GM21717 (cell line): ENCODE results near the gene SPATA2L.
"Not testable (repeated sequence)": the region's sequence is repeated elsewhere in the genome, so short reads cannot be mapped to it uniquely, and the experiment has no call there.

Experiments used
- ATAC-seq: cut with Tn5 transposase; IDR thresholded peaks from one replicate; pipeline ENCODE4 v1.9.1; 2021; ENCODE audit warnings: mild to moderate bottlenecking, moderate library complexity; ENCODE audit not compliant: unreplicated experiment

SPATA2L gene

DNA sequence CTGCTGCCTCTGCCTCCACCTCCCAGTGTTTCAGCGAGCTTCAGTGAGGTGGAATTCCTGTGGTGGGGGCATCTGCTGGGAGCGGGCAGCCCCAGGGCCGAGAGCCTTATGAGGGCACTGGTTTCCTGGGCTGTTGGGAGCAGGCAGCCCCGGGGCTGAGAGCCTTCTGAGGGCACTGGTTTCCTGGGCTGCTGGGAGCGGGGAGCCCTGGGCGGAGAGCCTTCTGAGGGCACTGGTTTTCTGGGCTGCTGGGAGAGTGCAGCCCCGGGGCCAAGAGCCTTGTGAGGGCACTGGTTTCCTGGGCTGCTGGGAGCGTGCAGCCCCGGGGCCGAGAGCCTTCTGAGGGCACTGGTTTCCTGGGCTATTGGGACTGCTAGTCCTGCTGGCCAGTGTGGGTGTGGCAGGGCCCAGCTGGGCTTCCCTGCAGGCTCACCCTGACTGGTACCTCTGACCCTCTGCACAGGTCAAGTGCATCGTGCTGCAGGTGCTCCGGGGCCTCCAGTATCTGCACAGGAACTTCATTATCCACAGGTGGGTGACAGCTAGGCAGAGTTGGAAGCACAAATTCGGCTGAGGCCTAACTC, 9.4 kb downstream of the SPATA2L start:
- no peak for ATAC-seq

DNA sequence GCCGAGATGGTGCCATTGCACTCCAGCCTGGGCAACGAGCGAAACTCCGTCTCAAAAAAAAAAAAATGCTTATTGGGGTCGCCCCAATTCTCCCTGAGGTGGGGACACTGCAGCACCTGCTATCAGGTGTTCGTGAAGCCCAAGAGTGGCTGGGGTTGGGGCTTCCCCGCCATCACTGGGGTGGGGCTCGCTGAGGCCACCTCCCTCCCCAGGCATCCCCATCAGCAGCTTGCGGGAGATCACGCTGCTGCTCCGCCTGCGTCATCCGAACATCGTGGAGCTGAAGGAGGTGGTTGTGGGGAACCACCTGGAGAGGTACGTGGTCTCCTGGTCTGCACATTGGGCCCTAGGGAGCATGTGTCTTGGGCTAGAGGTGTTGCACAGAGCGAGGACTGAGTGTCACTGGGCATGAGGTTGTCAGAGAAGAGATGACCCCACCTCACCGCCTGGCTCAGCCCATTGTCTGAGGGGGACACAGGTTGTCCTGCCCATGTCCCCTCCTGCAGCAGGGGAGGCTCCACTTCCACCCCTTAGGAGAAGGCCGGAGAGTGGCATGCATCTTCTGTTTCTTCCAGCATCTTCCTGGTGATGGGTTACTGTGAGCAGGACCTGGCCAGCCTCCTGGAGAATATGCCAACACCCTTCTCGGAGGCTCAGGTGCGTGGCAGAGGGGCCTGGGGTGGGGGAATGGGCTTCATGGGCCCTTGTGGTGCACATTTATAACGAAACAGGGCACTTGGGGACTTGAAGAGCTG, 10.1 kb downstream of the SPATA2L start:
- no peak for ATAC-seq

DNA sequence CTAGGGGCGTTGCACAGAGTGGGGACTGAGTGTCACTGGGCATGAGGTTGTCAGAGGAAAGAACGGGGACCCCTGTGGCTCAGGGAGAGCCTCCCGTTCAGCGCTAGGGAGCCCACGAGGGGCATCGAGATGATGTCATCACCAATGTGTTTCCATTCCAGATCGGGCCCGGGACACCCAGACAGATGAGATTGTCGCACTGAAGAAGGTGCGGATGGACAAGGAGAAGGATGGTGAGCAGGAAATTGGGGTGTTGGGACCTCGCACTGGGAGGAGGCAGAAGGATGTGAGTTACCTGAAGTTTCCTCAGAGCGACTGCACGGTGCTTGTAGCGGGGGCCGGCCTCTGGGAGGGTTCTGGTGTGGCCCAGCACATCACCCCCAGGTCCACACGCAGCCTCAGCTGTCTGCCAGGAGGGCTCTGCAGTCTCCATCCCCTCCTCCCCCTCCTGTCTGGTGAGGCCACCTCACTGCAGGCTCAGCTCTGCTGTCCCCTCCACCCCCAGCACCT, 11.1 kb downstream of the SPATA2L start:
- no peak for ATAC-seq

DNA sequence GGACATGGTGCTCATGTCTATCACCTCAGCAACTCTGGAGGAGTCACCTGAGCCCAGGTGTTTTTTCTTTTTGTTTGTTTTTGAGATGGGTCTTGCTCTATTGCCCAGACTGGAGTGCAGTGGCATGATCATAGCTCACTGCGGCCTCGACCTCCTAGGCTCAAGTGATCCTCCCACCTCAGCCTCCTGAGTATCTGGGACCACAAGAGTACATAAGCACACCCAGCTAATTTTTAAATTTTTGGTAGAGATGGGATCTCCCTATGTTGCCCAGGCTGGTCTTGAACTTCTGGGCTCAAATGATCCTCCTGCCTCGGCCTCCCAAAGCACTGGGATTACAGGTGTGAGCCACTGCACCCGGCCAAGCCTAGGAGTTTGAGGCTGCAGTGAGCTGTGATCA, 11.9 kb downstream of the SPATA2L start:
- ATAC-seq, result not testable (repeated sequence)

DNA sequence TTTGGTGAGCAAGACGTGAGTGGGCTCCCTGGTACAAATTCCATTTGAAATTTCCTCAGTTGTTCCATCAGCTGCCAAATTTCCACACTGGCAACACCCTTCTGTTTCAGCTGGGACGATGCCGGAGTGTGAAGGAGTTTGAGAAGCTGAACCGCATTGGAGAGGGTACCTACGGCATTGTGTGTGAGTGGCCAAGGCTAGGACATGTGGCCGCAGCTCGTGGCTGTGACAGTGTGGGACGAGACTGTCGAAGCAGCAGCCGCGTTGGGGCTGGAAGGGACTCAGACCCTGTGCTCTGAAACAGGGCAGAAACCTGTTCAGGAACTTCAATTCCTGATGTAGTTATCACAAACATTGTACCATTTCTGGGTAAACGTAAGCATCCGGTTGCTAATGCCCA, 12.4 kb downstream of the SPATA2L start:
- no peak for ATAC-seq

DNA sequence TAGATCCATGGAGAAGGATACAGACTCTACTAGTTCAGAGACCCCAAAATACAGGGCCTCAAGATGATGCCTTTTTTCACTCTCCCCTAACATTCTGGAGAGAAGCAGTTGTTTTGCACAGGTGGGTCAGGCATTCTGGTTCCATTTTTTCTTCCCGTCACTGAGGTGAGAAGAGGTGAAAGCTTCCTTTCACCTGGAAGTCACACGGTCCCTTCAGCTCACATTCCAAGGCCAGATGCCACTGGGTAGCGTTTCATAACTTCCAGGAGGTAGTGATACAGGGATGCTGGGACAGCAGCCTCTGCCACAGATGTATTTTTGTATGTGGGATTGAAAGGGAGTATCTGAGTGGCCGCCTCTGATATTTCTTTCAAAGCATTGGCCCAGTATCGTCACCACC, 13.1 kb downstream of the SPATA2L start:
- ATAC-seq, result no peak

DNA sequence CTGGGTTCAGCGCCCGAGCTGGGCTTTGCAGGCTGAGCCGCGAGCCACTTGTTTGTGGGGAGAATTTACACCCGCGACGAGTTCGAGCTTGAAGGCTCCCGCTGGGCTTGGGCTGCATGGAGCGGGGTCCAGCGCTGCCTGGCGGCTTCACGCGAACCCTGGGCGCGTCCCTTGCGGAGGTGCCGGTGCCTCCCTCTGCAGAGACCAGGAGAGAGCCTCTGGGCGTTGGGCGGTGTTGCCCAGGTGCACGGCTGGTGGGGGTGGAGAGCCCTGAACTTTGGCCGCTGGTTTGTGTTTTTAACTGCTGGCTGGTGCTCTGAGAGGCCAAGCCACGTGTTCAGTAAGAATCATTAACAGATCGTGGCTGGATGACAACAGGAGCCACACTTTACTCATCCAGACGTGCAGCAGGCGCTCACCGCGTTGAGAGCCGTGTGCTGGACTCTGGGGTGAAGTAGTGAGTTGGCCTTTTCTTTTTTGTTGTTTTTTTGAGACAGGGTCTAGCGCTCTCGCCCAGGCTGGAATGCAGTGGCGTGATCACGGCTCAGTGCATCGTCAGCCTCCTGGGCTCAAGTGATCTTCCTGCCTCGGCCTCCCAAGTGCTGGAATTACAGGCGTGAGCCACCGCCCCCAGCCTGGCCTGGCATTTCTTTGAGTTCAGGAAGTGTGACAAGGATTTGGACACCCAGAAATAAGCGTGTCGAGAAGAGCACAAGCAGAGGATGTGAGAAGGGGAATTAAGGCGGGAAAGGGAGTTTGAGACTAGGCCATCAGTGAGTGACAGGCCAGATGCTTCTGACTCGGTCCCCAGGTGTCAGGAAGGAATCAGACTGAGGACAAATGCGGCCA, 14.2 kb downstream of the SPATA2L start:
- ATAC-seq, result peak; percentile 22

DNA sequence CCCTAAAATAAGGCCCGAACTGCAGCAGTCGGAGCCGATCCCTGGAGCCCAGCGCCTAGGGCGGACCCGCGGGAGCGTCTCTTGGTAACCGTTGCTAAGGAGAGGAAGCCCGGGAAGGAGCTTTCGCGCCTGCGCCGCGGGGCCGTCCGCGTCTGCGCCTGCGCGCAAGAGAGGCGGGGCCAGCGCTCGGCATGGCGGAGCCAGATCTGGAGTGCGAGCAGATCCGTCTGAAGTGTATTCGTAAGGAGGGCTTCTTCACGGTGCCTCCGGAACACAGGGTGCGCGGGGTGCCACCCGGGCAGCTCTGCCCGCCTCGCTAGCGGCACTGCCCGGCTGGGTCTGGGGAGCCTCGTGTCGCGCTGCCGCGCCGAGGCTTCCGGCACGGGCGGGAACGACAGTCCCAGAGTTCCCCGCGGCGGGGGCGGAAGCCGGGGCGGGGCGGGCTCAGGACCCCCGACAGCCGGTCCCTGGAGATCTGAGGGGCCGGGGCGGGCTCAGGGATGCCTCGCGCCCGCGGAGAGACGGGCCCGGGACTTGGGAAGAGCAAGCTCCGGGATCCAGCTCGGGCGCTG, 14.9 kb downstream of the SPATA2L start, which contains the start of gene CDK10:
CDK10 (plus strand) TSS at position 170 of the 572 bp plus-strand sequence; CDS start at position 192, 22 bp downstream.
- peak; percentile 69 for ATAC-seq

DNA sequence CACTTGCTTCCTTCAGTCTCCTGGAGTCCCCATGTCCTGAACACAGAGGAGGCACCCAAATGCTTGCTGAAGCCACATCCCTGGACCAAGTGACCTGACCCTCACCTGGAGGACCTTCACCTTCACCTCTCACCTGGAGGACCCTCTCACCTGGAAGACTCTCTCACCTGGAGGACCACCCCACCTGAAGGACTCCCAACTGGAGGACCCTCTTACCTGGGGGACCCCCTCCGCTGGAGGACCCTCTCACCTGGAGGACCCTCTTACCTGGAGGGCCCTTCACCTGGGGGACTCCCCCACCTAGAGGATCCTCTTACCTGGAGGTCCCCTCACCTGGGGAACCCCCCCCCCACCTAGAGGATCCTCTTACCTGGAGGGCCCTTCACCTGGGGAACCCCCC, 15.6 kb downstream of the SPATA2L start:
- no peak for ATAC-seq

DNA sequence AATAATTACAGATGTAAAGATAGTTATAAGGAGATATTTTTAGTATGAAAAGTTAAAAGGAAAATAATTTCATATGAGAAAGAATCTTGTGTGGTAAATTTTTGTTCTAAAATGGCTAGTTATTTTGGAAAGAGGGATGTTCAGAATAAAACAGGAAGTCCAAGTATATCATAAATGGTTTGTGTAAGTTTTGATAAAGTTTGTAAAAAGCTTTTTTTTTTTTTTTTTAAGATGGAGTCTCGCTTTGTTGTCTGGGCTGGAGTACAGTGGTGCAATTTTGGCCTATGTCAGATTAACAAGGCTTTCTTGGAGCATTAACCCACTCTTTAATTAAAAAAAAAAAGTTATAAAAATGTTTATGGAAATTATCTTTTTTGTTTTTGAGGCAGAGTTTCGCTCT, 23.2 kb downstream of the SPATA2L start:
- no peak for ATAC-seq

DNA sequence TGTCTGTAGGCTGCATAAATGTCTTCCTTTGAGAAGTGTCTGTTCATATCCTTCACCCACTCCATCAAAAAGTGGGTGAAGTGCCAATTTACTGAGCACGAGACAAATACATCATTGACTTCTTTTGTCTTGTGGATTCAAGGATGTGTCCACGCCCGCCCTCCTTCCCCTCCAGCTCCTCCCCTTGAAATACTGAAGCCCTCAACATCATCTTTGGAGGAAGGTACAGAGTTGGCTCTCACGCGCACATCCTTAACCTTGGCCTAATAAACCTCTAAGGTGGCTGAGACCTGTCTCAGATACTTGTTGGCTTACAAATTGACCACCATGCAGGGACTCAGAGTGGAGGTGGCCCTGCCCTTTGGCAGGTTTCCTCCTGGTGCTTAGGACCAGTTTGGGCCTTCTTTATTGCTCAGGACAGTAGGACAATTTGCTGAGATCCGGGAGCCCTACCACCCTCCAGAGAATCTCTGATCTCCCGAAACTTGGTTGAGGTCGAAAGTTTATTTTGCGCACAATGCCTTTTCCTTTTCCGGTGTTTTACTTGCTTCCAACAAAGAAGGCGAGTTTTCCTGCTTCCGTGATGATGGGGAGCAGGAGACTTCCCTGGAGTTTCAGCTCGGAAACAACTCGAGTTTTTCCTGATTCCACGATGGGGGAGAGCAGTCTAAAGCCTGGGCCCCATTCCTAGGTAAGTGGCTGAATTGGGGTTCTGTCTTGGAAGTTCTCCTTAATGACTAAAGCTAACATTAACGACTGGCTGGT, 29.1 kb downstream of the SPATA2L start:
- ATAC-seq, result no peak

DNA sequence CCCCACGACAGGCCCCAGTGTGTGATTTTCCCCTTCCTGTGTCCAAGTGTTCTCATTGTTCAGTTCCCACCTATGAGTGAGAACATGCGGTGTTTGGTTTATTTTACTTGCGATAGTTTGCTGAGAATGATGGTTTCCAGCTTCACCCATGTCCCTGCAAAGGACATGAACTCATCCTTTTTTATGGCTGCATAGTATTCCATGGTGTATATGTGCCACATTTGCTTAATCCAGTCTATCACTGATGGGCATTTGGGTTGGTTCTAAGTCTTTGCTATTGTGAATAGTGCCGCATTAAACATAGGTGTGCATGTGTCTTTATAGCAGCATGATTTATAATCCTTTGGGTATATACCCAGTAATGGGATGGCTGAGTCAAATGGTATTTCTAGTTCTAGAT, 29.9 kb downstream of the SPATA2L start:
- ATAC-seq, result not testable (repeated sequence)

DNA sequence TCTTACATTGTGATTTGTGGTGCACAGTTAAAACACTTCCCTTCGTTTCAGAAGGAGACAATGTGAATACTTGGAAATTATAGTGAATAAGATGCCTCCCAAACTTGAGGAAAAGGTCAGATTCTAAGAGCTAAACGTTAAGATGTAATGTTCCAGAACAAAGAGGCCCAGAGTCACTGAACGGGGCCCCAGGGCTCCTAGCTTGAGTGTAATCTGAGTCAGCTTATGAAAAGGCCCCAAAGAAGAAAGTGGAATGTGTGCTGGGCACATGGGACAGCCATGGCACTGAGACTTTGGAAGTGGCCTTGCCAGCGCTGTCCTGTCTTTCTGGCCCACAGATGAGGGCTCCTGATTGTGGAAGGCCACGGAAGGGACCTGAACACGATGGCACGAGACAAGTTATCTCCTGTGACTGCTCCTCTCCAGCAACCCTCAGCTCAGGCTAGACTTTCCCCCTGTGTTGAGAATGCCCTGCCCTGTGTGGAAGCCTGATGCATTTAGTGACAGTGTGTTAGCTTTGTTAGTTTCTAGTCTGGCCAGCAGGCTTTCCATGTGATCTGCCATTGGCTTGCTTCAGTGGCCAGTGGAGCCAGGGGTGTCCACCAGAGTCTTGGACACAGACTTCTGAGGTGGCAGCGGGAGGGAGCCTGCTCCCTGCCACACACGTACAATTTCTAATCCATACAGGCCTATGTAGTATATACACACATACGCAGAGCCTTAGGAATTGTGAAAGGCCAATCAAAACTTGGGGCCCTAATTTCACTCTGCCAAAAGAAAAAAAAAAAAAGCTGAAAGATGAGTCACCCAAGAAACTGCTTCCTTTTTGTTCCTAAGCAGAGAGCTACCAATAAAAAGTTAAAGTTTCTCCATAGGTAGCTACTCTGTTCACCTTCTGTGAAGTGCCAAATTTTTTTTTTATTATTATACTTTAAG, 30.7 kb downstream of the SPATA2L start:
- ATAC-seq, result no peak

DNA sequence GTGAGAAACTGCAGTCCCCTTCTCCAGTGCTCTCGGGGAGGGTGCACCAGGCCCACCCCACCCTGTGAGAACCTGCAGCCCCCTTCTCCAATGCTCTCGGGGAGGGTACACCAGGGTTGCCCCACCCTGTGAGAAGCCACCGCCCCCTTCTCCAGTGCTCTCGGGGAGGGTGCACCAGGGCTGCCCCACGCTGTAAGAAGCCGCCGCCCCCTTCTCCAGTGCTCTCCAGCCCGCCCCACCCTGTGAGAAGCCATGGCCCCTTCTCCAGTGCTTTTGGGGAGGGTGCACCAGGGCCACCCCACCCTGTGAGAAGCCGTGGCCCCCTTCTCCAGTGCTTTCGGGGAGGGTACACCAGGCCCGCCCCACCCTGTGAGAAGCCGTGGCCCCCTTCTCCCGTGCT, 31.8 kb downstream of the SPATA2L start:
- ATAC-seq, result no peak

DNA sequence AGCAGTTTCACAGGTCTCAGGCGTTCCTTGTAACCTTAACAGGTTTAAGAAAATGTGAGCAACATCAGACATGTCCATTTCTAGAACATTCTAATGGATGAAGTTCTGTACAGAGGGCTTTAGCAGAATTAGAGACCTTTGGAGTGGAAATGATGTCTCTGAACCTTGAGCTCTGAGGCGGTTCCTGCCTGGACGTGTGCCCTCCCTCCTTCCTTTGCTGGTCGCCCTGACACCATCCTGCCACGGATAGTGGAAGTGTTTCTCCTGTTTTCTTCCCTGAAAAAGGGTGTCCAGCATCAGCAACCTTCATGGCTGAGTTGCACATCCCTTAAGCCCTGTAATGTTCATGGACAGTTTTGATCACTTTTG, 32.7 kb downstream of the SPATA2L start:
- ATAC-seq, result no peak

DNA sequence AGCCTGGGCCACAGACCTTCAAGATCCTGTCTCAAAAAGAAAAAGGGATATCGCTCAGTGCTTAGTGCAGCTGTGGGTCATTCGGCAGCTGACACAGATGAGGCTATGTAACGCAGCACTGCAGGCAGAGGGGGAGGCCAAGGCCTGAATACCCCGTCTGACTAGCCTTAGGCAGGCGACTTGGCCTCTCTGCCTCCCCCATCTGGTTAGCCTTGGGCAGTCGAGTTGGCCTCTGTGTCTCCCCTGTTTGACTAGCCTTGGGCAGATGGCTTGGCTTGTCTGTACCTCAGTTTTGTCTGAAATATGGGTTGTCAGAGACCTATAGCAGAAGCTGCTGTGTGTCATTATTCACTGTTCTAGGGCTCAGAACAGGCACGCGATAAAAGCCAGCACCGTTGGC, 33.9 kb downstream of the SPATA2L start:
- ATAC-seq, result no peak

DNA sequence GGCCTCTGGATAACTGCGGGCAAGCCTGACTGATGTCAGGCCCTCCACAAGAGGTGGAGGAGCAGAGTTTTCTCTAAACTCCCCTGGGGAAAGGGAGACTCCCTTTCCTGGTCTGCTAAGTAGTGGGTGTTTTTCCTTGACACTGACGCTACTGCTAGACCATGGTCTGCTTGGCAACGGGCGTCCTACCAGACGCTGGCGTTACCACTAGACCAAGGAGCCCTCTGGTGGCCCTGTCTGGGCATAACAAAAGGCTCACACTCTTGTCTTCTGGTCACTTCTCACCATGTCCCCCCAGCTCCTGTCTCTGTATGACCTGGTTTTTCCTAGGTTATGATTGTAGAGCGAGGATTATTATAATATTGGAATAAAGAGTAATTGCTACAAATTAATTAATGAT, 34.5 kb downstream of the SPATA2L start:
- ATAC-seq, result not testable (repeated sequence)

DNA sequence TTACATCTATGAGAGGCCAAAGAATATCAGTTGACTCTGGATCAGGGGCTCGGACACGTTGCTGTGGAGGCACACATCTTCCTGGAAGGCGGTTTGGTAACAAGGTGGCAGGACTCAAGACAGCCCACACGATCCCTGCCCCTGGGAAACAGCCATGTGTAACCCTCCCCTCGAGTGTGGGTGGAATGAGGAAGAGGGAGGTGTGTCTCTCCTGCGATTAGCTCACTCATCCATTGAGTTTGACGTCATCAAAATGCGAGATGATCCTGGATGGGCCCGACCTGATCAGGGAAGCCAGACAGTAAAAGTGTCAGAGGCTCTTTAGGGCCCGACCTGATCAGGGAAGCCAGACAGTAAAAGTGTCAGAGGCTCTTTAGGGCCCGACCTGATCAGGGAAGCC, 37.3 kb downstream of the SPATA2L start:
- ATAC-seq, result not testable (repeated sequence)

DNA sequence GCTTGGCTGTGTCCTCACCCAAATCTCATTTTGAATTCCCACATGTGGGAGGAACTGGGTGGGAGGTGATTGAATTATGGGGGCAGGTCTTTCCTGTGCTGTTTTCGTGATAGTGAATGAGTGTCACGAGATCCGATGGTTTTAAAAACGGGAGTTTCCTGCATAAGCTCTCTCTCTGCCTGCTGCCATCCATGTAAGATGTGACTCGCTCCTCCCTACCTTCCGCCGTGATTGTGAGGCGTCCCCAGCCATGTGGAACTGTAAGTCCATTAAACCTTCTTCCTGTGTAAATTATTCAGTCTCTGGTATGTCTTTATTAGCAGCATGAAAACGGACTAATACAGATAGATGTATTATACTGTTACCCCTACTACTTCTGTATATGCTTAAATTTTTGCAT, 40.3 kb downstream of the SPATA2L start:
- no peak for ATAC-seq
